Heart right ventricle (tissue), 16 donors: ENCODE measurements around the gene RIPOR2. TPM values are rescaled to one million over a fixed set of nuclear protein-coding genes. Genes with fewer than 3 reads are reported as not detected.
"Not testable (repeated sequence)": the region's sequence is repeated elsewhere in the genome, so short reads cannot be mapped to it uniquely, and the experiment has no call there.

Experiments
- ATAC-seq, 8 donors: fragments of 200-7000 bp; cut with Tn5 transposase; one replicate each; pipeline ENCODE4 v1.9.1; 2020; ENCODE audit warnings: mild to moderate bottlenecking in 8 of 8, moderate library complexity in 8 of 8, moderate number of reproducible peaks in 1 of 8
- DNase-seq, 2 donors: peaks; one replicate each; pipeline ENCODE4 v3.0.0-alpha.2; 2020
- H3K27ac ChIP-seq, 10 donors: fragments of 200-600 bp; sonication (generic) in 2 of 10; one replicate each; pipeline versions ENCODE4 v1.5.0 to v1.8.0; 2020 to 2022; ENCODE audit warnings: mild to moderate bottlenecking in 3 of 10
- H3K27me3 ChIP-seq, 7 donors: fragments of 200-600 bp; one replicate each; pipeline ENCODE4 v1.8.0; 2021 to 2022; ENCODE audit warnings: mild to moderate bottlenecking in 2 of 7
- H3K36me3 ChIP-seq, 9 donors: fragments of 200-600 bp; sonication (generic) in 1 of 9; one replicate each; pipeline versions ENCODE4 v1.5.0 to v1.8.0; 2020 to 2022; ENCODE audit warnings: mild to moderate bottlenecking in 2 of 9
- H3K4me1 ChIP-seq, 9 donors: fragments of 200-600 bp; sonication (generic) in 1 of 9; one replicate each; pipeline versions ENCODE4 v1.5.0 to v1.8.0; 2020 to 2022; ENCODE audit warnings: mild to moderate bottlenecking in 4 of 9
- H3K4me3 ChIP-seq, 10 donors: fragments of 200-600 bp; sonication (generic) in 2 of 10; one replicate each; pipeline versions ENCODE4 v1.5.0 to v1.8.0; 2020 to 2022; ENCODE audit warnings: mild to moderate bottlenecking in 7 of 10, moderate library complexity in 2 of 10
- H3K9me3 ChIP-seq, 11 donors: fragments of 200-600 bp in 10 of 11; sonication (generic) in 2 of 11; one replicate each; pipeline versions ENCODE4 v1.5.0 to v1.8.0; 2013 to 2022; ENCODE audit warnings: mild to moderate bottlenecking in 2 of 11, control low read depth in 1 of 11, moderate library complexity in 1 of 11
- WGBS, 2 donors: extraction: QIAGEN DNeasy Blood & Tissue Kit; methylation state at CpG; one replicate each; pipeline ENCODE4 v1.1.7; 2013; ENCODE audit warnings: inconsistent platforms in 1 of 2; 5-methylcytosine and 5-hydroxymethylcytosine counted together
- intact Hi-C, 10 donors: fragments of 100-400 bp; cut with DNase I; formaldehyde crosslinking; loops; one replicate each; pipeline versions ENCODE4 v1.11.1 to v1.14.2; 2022
- polyA plus RNA-seq, 2 donors: library from polyadenylated mRNA; stranded (reverse); fragments of 200-250 nt; gene quantifications; one replicate each; pipeline ENCODE4 v1.2.3, GENCODE V29; 2013
- total RNA-seq, 10 donors: library from RNA; stranded (reverse); fragmentation: NEBNext Ultra II Directional in 3 of 10; extraction: Animal tissue kit (Norgen Biotek cat#: 25700) in 3 of 10; gene quantifications; one replicate each; pipeline versions ENCODE4 v1.2.1 to v1.2.4, GENCODE V29; 2021 to 2023
- TF ChIP-seq, protein P1 (sequence below), 9 donors: fragments of 200-600 bp; sonication (generic) in 2 of 9; IDR thresholded peaks; one replicate each; pipeline versions ENCODE4 v1.5.0 to v1.8.0; 2021 to 2022; ENCODE audit warnings: antibody characterized with exemption in 9 of 9, mild to moderate bottlenecking in 5 of 9, moderate library complexity in 1 of 9
- donor health status: Arrhythmogenic right ventricular cardiomyopathy.
- donor health status: ischemic (EF 13 %, LVEDD 7.1; RV severe dilation, severe dysfunction).
- donor health status: healthy with polysubstance abuse.
- donor health status: DM: no; HTN: yes; CAD: no.
- donor health status: DM: no; HTN: no; CAD: no.
- donor health status: ischemic (EF 25% LVEDD 6.9; RV normal size, moderate dysfunction).
- donor health status: ischemic (EF 25% LVEDD 5.7; RV mildly dilated, moderate dysfunction).
- donor health status: healthy.
- donor health status: DM: yes; HTN: yes; CAD: no.
- donor health status: Ischemic cardiomyopathy.
- donor health status: ischemic (EF 35%, LVEDD 5.7; RV mildly dilated, moderate dysfunction).
- donor health status: nonischemic (EF 11% LVEDD 7.7; RV severe dilation, severe dysfunction).
- donor health status: DM: yes; HTN: yes; CAD: no.
- donor health status: PGD.
- donor health status: ischemic (EF 29% LVEDD 5.4; RV normal size, mild dysfunction).
- donor health status: nonischemic (EF 23%, LVEDD 6.1; RV moderate dilation, normal function).

RIPOR2 gene
- total and polyA plus RNA-seq, 12 donors: 1.2 to 14.5 (median 3.6) TPM

DNA sequence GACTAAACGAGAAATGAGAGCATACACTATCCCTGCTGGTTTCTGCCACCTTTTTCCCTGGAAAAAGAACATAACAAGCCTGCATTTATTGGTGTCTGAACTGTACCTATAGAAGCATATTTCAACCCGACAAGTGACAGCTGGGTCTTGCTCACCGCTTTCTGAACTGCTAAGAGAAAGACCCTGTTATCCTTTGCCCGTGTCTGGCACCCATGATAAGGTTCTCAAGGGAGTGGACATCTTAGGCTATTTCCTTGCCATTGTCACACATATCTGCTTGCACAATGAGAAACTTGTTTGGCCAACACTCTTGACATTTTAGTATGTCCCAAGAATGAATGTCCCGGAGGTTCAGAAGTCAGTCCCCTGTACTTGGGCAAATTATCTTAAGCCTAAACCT lies 19.3 kb downstream of the RIPOR2 start:
- Histone ChIP-seq H3K9me3 (no peaks in the 10 kb centered on the region), H3K36me3 (no peaks in the 10 kb centered on the region), H3K4me3 (no peak overlapping the region), H3K4me1 (peaks cover 8 to 49% (median 28%) of the 10 kb centered on the region in 9 donors), H3K27ac (no peak overlapping the region), H3K27me3 (no peaks in the 10 kb centered on the region)
- TF ChIP-seq, protein P1, sequence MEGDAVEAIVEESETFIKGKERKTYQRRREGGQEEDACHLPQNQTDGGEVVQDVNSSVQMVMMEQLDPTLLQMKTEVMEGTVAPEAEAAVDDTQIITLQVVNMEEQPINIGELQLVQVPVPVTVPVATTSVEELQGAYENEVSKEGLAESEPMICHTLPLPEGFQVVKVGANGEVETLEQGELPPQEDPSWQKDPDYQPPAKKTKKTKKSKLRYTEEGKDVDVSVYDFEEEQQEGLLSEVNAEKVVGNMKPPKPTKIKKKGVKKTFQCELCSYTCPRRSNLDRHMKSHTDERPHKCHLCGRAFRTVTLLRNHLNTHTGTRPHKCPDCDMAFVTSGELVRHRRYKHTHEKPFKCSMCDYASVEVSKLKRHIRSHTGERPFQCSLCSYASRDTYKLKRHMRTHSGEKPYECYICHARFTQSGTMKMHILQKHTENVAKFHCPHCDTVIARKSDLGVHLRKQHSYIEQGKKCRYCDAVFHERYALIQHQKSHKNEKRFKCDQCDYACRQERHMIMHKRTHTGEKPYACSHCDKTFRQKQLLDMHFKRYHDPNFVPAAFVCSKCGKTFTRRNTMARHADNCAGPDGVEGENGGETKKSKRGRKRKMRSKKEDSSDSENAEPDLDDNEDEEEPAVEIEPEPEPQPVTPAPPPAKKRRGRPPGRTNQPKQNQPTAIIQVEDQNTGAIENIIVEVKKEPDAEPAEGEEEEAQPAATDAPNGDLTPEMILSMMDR (IDR thresholded peaks at IDR 0.05): no peak
- DNase-seq (no peak), ATAC-seq (no peak)
- 93% methylated on average over 5 of the region's 5 CpGs for WGBS, 2 donors
- intact Hi-C loops: no loop called here

DNA sequence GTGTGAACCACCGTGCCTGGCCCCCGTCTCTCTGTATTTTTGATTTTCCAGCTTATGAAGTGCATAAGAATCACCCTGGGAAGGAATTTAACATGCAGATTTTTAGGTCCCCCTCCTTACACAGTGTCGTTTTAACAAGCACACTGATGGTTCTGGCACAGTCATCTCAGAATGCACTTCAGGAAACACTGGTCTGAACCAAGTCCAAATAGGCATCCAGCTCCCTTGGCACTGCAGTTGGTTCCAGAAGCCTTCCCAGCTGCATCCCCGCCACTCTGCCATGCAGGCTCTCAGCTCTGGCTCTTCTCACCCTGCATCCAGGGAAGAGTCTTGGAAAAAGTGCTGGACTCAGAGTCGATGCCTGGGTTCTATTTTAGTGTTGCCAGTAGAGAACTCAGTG lies 20.1 kb downstream of the RIPOR2 start:
- H3K27ac ChIP-seq: no peak overlapping the region
- peaks cover 8 to 52% (median 31%) of the 10 kb centered on the region in 9 donors for H3K4me1 ChIP-seq
- 60 to 72% methylated on average over 5 of the region's 5 CpGs for WGBS, 2 donors

DNA sequence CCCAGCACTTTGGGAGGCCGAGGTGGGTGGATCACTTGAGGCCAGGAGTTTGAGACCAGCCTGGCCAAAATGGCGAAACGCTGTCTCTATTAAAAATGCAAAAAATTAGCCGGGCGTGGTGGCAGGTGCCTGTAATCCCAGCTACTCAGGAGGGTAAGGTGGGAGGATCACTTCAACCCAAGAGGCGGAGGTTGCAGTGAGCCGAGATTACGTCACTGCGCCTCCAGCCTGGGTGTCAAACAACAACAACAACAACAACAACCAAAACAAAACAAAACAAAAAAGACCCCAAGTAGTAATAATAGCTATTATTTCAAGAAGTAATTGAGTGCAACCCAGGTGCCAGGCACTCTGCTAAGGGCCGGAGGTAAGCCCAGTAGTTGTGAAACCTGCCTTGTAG lies 21.7 kb downstream of the RIPOR2 start:
- not testable (repeated sequence) for H3K4me3 ChIP-seq, H3K27me3 ChIP-seq, DNase-seq, ATAC-seq, H3K9me3 ChIP-seq, H3K27ac ChIP-seq, H3K36me3 ChIP-seq
- intact Hi-C loops: loop anchor here in 1 of 10 donors (5.0 kb wide), 1 partner anchor 57 kb away; no protein-coding TSS in a partner anchor
- peaks cover 4 to 52% (median 33%) of the 10 kb centered on the region in 9 donors for H3K4me1 ChIP-seq
- 96 to 98% methylated on average over 10 of the region's 10 CpGs for WGBS, 2 donors

More for the DNA sequence above, 20.1 kb downstream of the RIPOR2 start:
- H3K9me3 ChIP-seq: no peaks in the 10 kb centered on the region
- TF ChIP-seq, protein P1 (IDR thresholded peaks at IDR 0.05): no peak
- no peaks in the 10 kb centered on the region for H3K36me3 ChIP-seq
- no peaks in the 10 kb centered on the region for H3K27me3 ChIP-seq
- DNase-seq (no peak), ATAC-seq (no peak)
- intact Hi-C loops: no loop called here
- no peak overlapping the region for H3K4me3 ChIP-seq

DNA sequence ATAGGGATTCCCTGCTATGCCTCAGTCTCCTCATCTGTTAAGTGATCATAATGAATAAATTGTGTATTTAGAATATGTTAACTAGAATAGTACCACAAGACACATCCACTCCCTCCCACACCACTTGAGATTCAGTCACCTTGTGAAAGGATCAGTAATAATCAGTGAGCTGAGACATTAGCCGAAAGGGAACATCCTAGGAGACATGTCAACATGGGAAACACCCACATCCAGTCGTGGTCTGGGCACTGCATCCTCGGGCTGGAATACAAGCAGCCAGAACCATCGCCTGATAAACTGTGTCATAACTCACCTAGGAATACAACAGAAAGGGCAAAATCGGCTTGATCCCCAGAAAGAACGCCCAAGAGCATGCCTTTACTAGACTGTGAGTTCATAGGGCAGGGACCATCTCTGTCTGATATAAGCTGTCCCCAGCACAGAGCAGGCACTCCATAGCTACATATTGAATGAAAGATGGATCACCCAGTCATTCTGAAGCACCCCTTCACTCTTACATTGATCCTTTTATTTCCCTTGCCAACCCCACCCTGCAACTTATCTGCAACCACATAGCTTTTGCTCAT lies 23.9 kb downstream of the RIPOR2 start:
- Histone ChIP-seq H3K4me3 (peak overlapping the region in 8 of 10 donors; percentile 50 to 77 (median 70)), H3K36me3 (no peaks in the 10 kb centered on the region), H3K9me3 (no peaks in the 10 kb centered on the region), H3K4me1 (peaks cover 0 to 59% (median 35%) of the 10 kb centered on the region in 9 donors), H3K27ac (peak overlapping the region in 3 of 10 donors; percentile 77 to 82 (median 78)), H3K27me3 (no peaks in the 10 kb centered on the region)
- WGBS, 2 donors: 65 to 66% methylated on average over 6 of the region's 6 CpGs
- TF ChIP-seq, protein P1 (IDR thresholded peaks at IDR 0.05): no peak
- intact Hi-C loops: loop anchor here in 1 of 10 donors (5.0 kb wide), 1 partner anchor 55 kb away; no protein-coding TSS in a partner anchor
- ATAC-seq: no peak
- DNase-seq: no peak
